Right atrium auricular region (tissue), 2 donors: ENCODE measurements around the gene PEA15. TPM values are rescaled to one million over a fixed set of nuclear protein-coding genes. Genes with fewer than 3 reads are reported as not detected.

Source experiments
- DNase-seq: peaks from one replicate; pipeline ENCODE4 v3.0.0-alpha.2; 2019; ENCODE audit warnings: low spot score
- H3K27ac ChIP-seq, 2 donors: fragments of 200-600 bp; sonication (generic); 1 replicate in 1 of 2; 2 replicates in 1 of 2; pipeline ENCODE4 v1.5.1; 2016 to 2019
- H3K27me3 ChIP-seq, 2 donors: fragments of 200-600 bp; sonication (generic); one replicate each; pipeline versions ENCODE4 v1.5.1 to v1.6.0; 2017 to 2019
- H3K36me3 ChIP-seq: fragments of 200-600 bp; sonication (generic); one replicate; pipeline ENCODE4 v1.5.1; 2016
- H3K4me1 ChIP-seq, 2 donors: fragments of 200-600 bp; sonication (generic); one replicate each; pipeline versions ENCODE4 v1.5.1 to v1.6.0; 2017 to 2019
- H3K4me3 ChIP-seq, 2 donors: fragments of 200-600 bp; sonication (generic); 1 replicate in 1 of 2; 2 replicates in 1 of 2; pipeline ENCODE4 v1.5.1; 2017 to 2019; ENCODE audit warnings: mild to moderate bottlenecking in 1 of 2, moderate library complexity in 1 of 2
- H3K9me3 ChIP-seq, 2 donors: fragments of 200-600 bp; sonication (generic); one replicate each; pipeline ENCODE4 v1.5.1; 2019
- CTCF ChIP-seq, 2 donors: fragments of 200-600 bp; sonication (generic); IDR thresholded peaks; one replicate each; pipeline ENCODE4 v1.5.1; 2019; ENCODE audit warnings: antibody characterized with exemption in 2 of 2
- total RNA-seq, 2 donors: library from RNA; depleted of rRNA; stranded (reverse); fragments of >200 nt; gene quantifications; one replicate each; pipeline ENCODE4 v1.1.0, GENCODE V29; 2016

PEA15 gene
- total RNA-seq, 2 donors from 2014 or later: 69.2 to 144 TPM

DNA sequence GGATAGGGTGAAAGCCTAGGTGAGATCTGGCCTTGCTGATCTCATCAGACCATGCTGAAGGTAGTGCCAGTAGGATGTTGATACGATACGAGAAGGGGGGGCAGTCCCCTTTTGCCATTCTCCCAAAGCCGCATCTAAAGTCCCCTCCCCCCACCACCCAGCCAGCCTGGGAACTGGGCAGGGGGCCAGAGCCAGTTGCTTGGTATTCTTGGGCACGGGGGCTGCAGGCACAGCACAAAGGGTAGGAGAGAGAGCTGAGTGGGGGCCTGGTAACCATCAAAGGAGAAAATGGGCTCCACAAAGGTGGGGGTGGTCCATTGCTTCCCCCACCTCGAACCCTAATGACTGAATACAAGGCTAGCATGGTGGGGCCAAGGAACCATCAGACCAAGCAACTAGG lies 5.4 kb downstream of the PEA15 start:
- H3K9me3 ChIP-seq: no peaks in the 10 kb centered on the region
- no peaks in the 10 kb centered on the region for H3K27me3 ChIP-seq
- peaks cover 6 to 59% of the 10 kb centered on the region in 2 donors for H3K4me1 ChIP-seq
- no peak overlapping the region for H3K4me3 ChIP-seq
- DNase-seq: peak; percentile 50
- H3K27ac ChIP-seq: peak overlapping the region; percentile 95
- H3K36me3 ChIP-seq: peaks cover 45% of the 10 kb centered on the region
- TF ChIP-seq CTCF (IDR thresholded peaks at IDR 0.05): no peak

GRCh38 chr1:160211046-160211790 lies 6.0 kb downstream of the PEA15 start:
- H3K36me3 ChIP-seq: peaks cover 52% of the 10 kb centered on the region
- H3K4me1 ChIP-seq: peaks cover 6 to 60% of the 10 kb centered on the region in 2 donors
- TF ChIP-seq CTCF (IDR thresholded peaks at IDR 0.05): no peak

GRCh38 chr1:160214481-160215140 lies 9.4 kb downstream of the PEA15 start:
- H3K4me3 ChIP-seq: no peak overlapping the region
- DNase-seq: no peak
- no peaks in the 10 kb centered on the region for H3K27me3 ChIP-seq
- no peak for TF ChIP-seq CTCF (IDR thresholded peaks at IDR 0.05)
- H3K4me1 ChIP-seq: peaks cover 6 to 60% of the 10 kb centered on the region in 2 donors
- no peaks in the 10 kb centered on the region for H3K9me3 ChIP-seq
- H3K36me3 ChIP-seq: peaks cover 80% of the 10 kb centered on the region
- no peak overlapping the region for H3K27ac ChIP-seq

More at GRCh38 chr1:160211046-160211790, 6.0 kb downstream of the PEA15 start:
- no peaks in the 10 kb centered on the region for H3K9me3 ChIP-seq
- H3K27ac ChIP-seq: peak overlapping the region; percentile 95
- no peak overlapping the region for H3K4me3 ChIP-seq
- H3K27me3 ChIP-seq: no peaks in the 10 kb centered on the region
- DNase-seq: no peak

DNA sequence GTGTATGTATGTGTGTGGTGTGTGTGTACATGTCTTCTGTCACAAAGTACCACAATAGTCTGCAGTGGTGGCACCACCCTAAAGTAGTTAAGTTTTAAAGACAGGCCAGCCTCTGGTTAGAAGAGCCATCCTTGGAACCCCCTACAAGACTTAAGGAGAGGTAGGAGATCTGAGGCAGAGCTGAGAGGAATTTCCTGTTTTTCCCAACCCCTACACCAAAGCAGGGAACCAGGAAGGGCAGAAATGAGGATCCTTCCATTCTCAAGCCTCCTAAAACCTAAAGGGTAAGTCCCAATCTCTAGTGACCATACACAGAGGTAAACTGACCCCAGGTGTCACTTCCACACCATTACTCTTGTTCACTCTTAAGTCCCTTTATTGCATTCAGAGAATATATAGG lies 11.1 kb downstream of the PEA15 start:
- DNase-seq: no peak
- Histone ChIP-seq H3K4me1 (peaks cover 0 to 49% of the 10 kb centered on the region in 2 donors), H3K9me3 (no peaks in the 10 kb centered on the region), H3K27ac (no peak overlapping the region), H3K36me3 (peaks cover 95% of the 10 kb centered on the region), H3K27me3 (no peaks in the 10 kb centered on the region), H3K4me3 (no peak overlapping the region)
- TF ChIP-seq CTCF (IDR thresholded peaks at IDR 0.05): no peak

DNA sequence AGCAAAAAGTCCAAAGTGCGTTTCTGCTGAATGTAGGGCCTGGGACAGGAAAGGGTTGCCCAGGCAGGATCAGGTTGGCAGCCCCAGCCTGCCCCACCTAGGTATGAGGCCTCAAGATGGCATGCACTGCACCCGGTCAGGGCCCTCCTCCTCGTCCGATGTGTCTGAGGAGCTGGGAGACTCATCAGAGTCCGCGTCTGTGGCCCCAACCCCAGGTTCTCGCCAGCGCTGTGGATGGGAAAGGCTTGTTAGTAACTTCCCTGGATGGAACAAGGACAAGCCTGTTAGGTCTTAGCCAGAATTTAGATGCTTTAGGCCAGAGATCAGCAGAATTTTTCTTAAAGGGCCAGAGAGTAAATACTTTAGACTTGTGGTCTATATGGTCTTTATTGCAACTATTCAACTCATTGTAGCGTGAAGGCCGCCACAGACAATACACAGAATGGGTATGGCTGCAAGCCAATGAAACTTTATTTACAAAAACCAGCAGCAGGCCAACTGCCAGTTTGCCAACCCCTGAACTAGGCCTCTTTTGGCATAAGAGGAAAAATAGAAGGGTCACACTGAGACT lies 12.4 kb downstream of the PEA15 start:
- H3K4me3 ChIP-seq: no peak overlapping the region
- TF ChIP-seq CTCF (IDR thresholded peaks at IDR 0.05): no peak
- H3K27ac ChIP-seq: peak overlapping the region; percentile 61 to 63
- no peaks in the 10 kb centered on the region for H3K9me3 ChIP-seq
- no peaks in the 10 kb centered on the region for H3K27me3 ChIP-seq
- DNase-seq: no peak
- H3K36me3 ChIP-seq: peaks cover 93% of the 10 kb centered on the region
- peaks cover 0 to 48% of the 10 kb centered on the region in 2 donors for H3K4me1 ChIP-seq
